ENCODE results near the gene OPN4. TPM values are rescaled to one million over a fixed set of nuclear protein-coding genes. Genes with fewer than 3 reads are reported as not detected.

Gene OPN4
- total and polyA plus RNA-seq, 2 of the 13 experiments (the other 11 are each of a cell fraction or from before 2014, with no cell fraction given) = not detected

GRCh38 chr10:86707505-86707904, 53.2 kb downstream of the OPN4 start:
- TF ChIP-seq ZNF34 (CRISPR knock-in tag; IDR thresholded peaks at IDR 0.05; ENCODE audit: borderline replicate concordance) = no peak
- peak; percentile 18; the same call in 1 of the 2 replicates for TF ChIP-seq ZNF687 (CRISPR knock-in tag; IDR thresholded peaks at IDR 0.05)
- Histone ChIP-seq H2AFZ (ENCODE audit: low read length) (no peak overlapping the region), H3K9me3 (ENCODE audit: low read length) (no peaks in the 10 kb centered on the region), H3K4me1 (ENCODE audit: insufficient read depth, low read length) (peaks cover 13% of the 10 kb centered on the region; the same call in 1 of the 2 replicates), H3K27me3 (ENCODE audit: control insufficient read depth in 1 of 2, insufficient read depth in 2 of 2, low read length in 2 of 2) (peaks cover 0 to 3% of the 10 kb centered on the region in 2 experiments; a peak in 2 of 5 replicates), H3K4me2 (ENCODE audit: low read depth, low read length) (no peak overlapping the region), H3K36me3 (replicated peaks in 1 of 2; ENCODE audit: control insufficient read depth in 1 of 2, insufficient read depth in 2 of 2, low read length in 2 of 2) (no peaks in the 10 kb centered on the region), H3K79me2 (ENCODE audit: insufficient read depth, low read length) (no peaks in the 10 kb centered on the region), H3K27ac (ENCODE audit: extremely low read length, insufficient read depth, low read length) (no peak overlapping the region), H4K20me1 (ENCODE audit: insufficient read depth, low read length) (no peaks in the 10 kb centered on the region), H3K4me3 (replicated peaks in 1 of 3; ENCODE audit: insufficient read depth in 1 of 3, low read depth in 2 of 3, low read length in 3 of 3) (no peak overlapping the region), H3K9ac (ENCODE audit: insufficient read depth, low read depth, low read length) (no peak overlapping the region)
- FAIRE-seq = no peak
- CTCF ChIA-PET (ENCODE audit: low intra/inter-chr PET ratio, low total read pairs) = no interaction called here
- POLR2A ChIA-PET = no interaction called here
- no peak for ATAC-seq
- WGBS (ENCODE audit: low lambda C conversion rate) = 26% methylated on average over 3 of the region's 4 CpGs
- no TSS peak for BruUV-seq (replicated peaks)
- DNase-seq (ENCODE audit: low spot score) = no peak
- intact Hi-C loops (cut with micrococcal nuclease; ENCODE audit: unreplicated experiment) (no loop called here), in situ Hi-C loops (cut with HindIII; ENCODE audit: extremely low pct_ligation_motif_present, low pct_unique_long_range_greater_than_20kb) (no loop called here)

- Histone ChIP-seq H3K36me3 (replicated peaks in 1 of 2; ENCODE audit: control insufficient read depth in 1 of 2, insufficient read depth in 2 of 2, low read length in 2 of 2) (no peaks in the 10 kb centered on the region), H2AFZ (ENCODE audit: low read length) (no peak overlapping the region), H3K27me3 (ENCODE audit: control insufficient read depth in 1 of 2, insufficient read depth in 2 of 2, low read length in 2 of 2) (peaks cover 0 to 3% of the 10 kb centered on the region in 2 experiments; a peak in 2 of 5 replicates), H4K20me1 (ENCODE audit: insufficient read depth, low read length) (no peaks in the 10 kb centered on the region), H3K4me3 (replicated peaks in 1 of 3; ENCODE audit: insufficient read depth in 1 of 3, low read depth in 2 of 3, low read length in 3 of 3) (no peak overlapping the region), H3K4me1 (ENCODE audit: insufficient read depth, low read length) (peaks cover 14% of the 10 kb centered on the region; the same call in 1 of the 2 replicates), H3K27ac (ENCODE audit: extremely low read length, insufficient read depth, low read length) (no peak overlapping the region), H3K9me3 (ENCODE audit: low read length) (no peaks in the 10 kb centered on the region), H3K79me2 (ENCODE audit: insufficient read depth, low read length) (no peaks in the 10 kb centered on the region), H3K4me2 (ENCODE audit: low read depth, low read length) (no peak overlapping the region), H3K9ac (ENCODE audit: insufficient read depth, low read depth, low read length) (no peak overlapping the region)
- 33% methylated on average over 2 of the region's 8 CpGs for WGBS (ENCODE audit: low lambda C conversion rate)
- no peak for TF ChIP-seq BCL6 (CRISPR knock-in tag; IDR thresholded peaks at IDR 0.05)
- DNase-seq (ENCODE audit: low spot score) (no peak), FAIRE-seq (no peak), ATAC-seq (no peak)
- no TSS peak for BruUV-seq (replicated peaks)
- intact Hi-C loops (cut with micrococcal nuclease; ENCODE audit: unreplicated experiment) = no loop called here
- ChIA-PET CTCF (ENCODE audit: low intra/inter-chr PET ratio, low total read pairs) (no interaction called here), POLR2A (no interaction called here)
- in situ Hi-C loops (cut with HindIII; ENCODE audit: extremely low pct_ligation_motif_present, low pct_unique_long_range_greater_than_20kb) = no loop called here
Measured at GRCh38 chr10:86708068-86708782, 53.9 kb downstream of the OPN4 start.
